ENCODE results near the gene CLCN4.

The CLCN4 gene

DNA sequence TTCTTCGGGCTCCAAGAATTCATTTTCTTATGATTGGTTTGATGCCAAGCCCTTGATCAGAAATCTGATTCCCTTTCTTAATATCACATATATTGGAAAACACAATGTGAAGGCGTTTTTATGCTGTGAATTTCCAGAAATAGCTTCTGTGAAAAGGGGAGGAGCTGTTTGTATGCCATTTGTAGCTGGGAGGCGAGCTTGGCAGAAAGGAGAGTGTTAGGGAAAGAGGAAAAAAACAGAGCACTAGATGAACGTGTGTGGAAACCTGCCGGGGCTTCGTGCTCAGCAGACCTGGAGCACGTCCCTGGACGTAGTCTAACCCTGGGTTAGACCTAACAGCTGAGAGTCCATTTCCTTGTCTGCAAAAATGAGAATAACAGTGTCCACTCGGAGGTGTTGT is 3.4 kb downstream of the CLCN4 start:
- Histone ChIP-seq H3K9ac (ENCODE audit: low read depth, low read length, poor library complexity, severe bottlenecking) (no peak overlapping the region), H3K27me3 (ENCODE audit: insufficient read depth, low read length, poor library complexity, severe bottlenecking) (no peaks in the 10 kb centered on the region), H4K20me1 (ENCODE audit: insufficient read depth, low read length, poor library complexity, severe bottlenecking) (no peaks in the 10 kb centered on the region), H3K4me3 (ENCODE audit: low read length, poor library complexity, severe bottlenecking) (no peak overlapping the region), H3K79me2 (ENCODE audit: insufficient read depth, low read length) (no peaks in the 10 kb centered on the region), H3F3A (ENCODE audit: low read depth) (no peaks in the 10 kb centered on the region), H2AFZ (ENCODE audit: low read length) (no peak overlapping the region), H3K4me1 (ENCODE audit: insufficient read depth, low read length, poor library complexity, severe bottlenecking) (no peaks in the 10 kb centered on the region), H3K9me2 (replicated peaks; ENCODE audit: low read depth, low read length) (no peaks in the 10 kb centered on the region), H3K9me3 (ENCODE audit: insufficient read depth, low read depth, low read length) (no peaks in the 10 kb centered on the region), H3K36me3 (ENCODE audit: insufficient read depth, low read length) (no peaks in the 10 kb centered on the region), H3K4me2 (ENCODE audit: low read depth, low read length, poor library complexity, severe bottlenecking) (no peak overlapping the region)
- TF ChIP-seq, protein P1, sequence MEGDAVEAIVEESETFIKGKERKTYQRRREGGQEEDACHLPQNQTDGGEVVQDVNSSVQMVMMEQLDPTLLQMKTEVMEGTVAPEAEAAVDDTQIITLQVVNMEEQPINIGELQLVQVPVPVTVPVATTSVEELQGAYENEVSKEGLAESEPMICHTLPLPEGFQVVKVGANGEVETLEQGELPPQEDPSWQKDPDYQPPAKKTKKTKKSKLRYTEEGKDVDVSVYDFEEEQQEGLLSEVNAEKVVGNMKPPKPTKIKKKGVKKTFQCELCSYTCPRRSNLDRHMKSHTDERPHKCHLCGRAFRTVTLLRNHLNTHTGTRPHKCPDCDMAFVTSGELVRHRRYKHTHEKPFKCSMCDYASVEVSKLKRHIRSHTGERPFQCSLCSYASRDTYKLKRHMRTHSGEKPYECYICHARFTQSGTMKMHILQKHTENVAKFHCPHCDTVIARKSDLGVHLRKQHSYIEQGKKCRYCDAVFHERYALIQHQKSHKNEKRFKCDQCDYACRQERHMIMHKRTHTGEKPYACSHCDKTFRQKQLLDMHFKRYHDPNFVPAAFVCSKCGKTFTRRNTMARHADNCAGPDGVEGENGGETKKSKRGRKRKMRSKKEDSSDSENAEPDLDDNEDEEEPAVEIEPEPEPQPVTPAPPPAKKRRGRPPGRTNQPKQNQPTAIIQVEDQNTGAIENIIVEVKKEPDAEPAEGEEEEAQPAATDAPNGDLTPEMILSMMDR (conservative IDR thresholded peaks at IDR 0.05; ENCODE audit: low read length), result no peak
- TF ChIP-seq EZH2phosphoT487 (IDR thresholded peaks at IDR 0.05; ENCODE audit: borderline replicate concordance), result no peak

DNA sequence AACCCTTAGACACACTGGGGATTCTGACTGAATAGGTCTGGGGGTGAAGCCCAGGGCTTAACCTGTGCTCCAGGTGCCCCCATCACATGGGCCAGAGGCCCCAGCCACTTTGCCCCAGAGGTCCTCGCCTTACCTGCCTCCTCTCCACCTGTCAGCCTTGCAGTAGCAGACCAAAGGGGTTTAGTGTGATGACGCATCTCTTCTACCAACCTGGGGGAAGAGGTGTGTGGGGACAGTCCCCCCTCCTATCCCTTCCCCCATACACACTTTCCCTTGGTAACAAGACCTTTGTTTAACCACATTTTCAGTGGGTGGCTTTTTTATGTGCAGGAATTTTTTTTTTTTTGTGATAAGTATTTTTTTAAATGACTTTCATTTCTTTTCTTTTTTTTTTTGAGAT is 6.3 kb downstream of the CLCN4 start:
- TF ChIP-seq EZH2phosphoT487 (IDR thresholded peaks at IDR 0.05; ENCODE audit: borderline replicate concordance), result no peak
- TF ChIP-seq, protein P1 (conservative IDR thresholded peaks at IDR 0.05; ENCODE audit: low read length), result no peak
- Histone ChIP-seq H2AFZ (ENCODE audit: low read length) (no peak overlapping the region), H4K20me1 (ENCODE audit: insufficient read depth, low read length, poor library complexity, severe bottlenecking) (no peaks in the 10 kb centered on the region), H3K9me2 (replicated peaks; ENCODE audit: low read depth, low read length) (no peaks in the 10 kb centered on the region), H3K4me1 (ENCODE audit: insufficient read depth, low read length, poor library complexity, severe bottlenecking) (peaks cover 9% of the 10 kb centered on the region), H3K9me3 (ENCODE audit: insufficient read depth, low read depth, low read length) (no peaks in the 10 kb centered on the region), H3K36me3 (ENCODE audit: insufficient read depth, low read length) (no peaks in the 10 kb centered on the region), H3K27me3 (ENCODE audit: insufficient read depth, low read length, poor library complexity, severe bottlenecking) (no peaks in the 10 kb centered on the region), H3K4me2 (ENCODE audit: low read depth, low read length, poor library complexity, severe bottlenecking) (no peak overlapping the region), H3K79me2 (ENCODE audit: insufficient read depth, low read length) (no peaks in the 10 kb centered on the region), H3K9ac (ENCODE audit: low read depth, low read length, poor library complexity, severe bottlenecking) (no peak overlapping the region), H3K4me3 (ENCODE audit: low read length, poor library complexity, severe bottlenecking) (no peak overlapping the region), H3F3A (ENCODE audit: low read depth) (no peaks in the 10 kb centered on the region)

DNA sequence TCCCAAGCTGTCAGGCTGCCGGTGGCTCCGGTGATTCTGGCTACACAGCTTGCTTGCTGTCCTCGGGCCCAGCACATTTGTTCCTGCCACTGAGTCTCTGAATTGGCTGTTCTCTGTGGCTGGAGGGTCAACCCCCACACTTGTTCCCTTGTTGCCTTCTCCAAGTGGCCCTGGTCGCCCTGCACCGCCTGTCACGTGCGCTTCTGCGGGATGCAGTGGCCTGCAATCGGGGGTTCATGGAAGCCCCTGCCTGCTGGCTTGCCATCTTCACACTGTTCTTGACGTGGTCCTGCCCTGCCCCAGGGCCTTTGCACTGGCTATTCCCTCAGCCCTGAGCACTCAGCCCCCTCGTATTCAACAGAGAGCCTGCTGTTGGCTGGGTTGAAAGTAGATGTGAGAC is 8.1 kb downstream of the CLCN4 start:
- Histone ChIP-seq H3K9me2 (replicated peaks; ENCODE audit: low read depth, low read length) (no peaks in the 10 kb centered on the region), H3K9me3 (ENCODE audit: insufficient read depth, low read depth, low read length) (no peaks in the 10 kb centered on the region), H2AFZ (ENCODE audit: low read length) (no peak overlapping the region), H3K27me3 (ENCODE audit: insufficient read depth, low read length, poor library complexity, severe bottlenecking) (no peaks in the 10 kb centered on the region), H3K36me3 (ENCODE audit: insufficient read depth, low read length) (no peaks in the 10 kb centered on the region), H3F3A (ENCODE audit: low read depth) (no peaks in the 10 kb centered on the region), H3K4me3 (ENCODE audit: low read length, poor library complexity, severe bottlenecking) (no peak overlapping the region), H3K4me1 (ENCODE audit: insufficient read depth, low read length, poor library complexity, severe bottlenecking) (peaks cover 9% of the 10 kb centered on the region), H3K79me2 (ENCODE audit: insufficient read depth, low read length) (no peaks in the 10 kb centered on the region), H3K4me2 (ENCODE audit: low read depth, low read length, poor library complexity, severe bottlenecking) (no peak overlapping the region), H3K9ac (ENCODE audit: low read depth, low read length, poor library complexity, severe bottlenecking) (no peak overlapping the region), H4K20me1 (ENCODE audit: insufficient read depth, low read length, poor library complexity, severe bottlenecking) (no peaks in the 10 kb centered on the region)
- no peak for TF ChIP-seq EZH2phosphoT487 (IDR thresholded peaks at IDR 0.05; ENCODE audit: borderline replicate concordance)
- TF ChIP-seq, protein P1 (conservative IDR thresholded peaks at IDR 0.05; ENCODE audit: low read length), result no peak
